GM12878 (cell line): ENCODE results near the gene NTF3. TPM values are rescaled to one million over a fixed set of nuclear protein-coding genes. Genes with fewer than 3 reads are reported as not detected.

Experiments used
- ATAC-seq: fragments of 200-7000 bp; cut with Tn5 transposase; 3 replicates; pipeline ENCODE4 v1.9.1; 2020; ENCODE audit warnings: mild to moderate bottlenecking, moderate library complexity
- BruUV-seq: library from RNA; stranded (reverse); fragments of 400-500 nt; replicated peaks from 2 replicates; lab custom pipeline; 2021; lab: Mats Ljungman, UMichigan
- CTCF ChIA-PET: fragments of 300-600 bp; sonication (Branson Sonifier 250); formaldehyde crosslinking; extraction: SDS; loops from one replicate; lab custom pipeline; 2021; ENCODE audit warnings: inconsistent platforms; lab: Yijun Ruan, JAX
- POLR2A ChIA-PET: fragments of 350-600 bp; formaldehyde crosslinking; extraction: SDS; loops from one replicate; lab custom pipeline; 2021; ENCODE audit warnings: inconsistent platforms; lab: Charles Lee
- RAD21 ChIA-PET: fragments of 300-600 bp; sonication (Branson Sonifier 250); formaldehyde crosslinking; loops from one replicate; lab custom pipeline; 2023; ENCODE audit warnings: antibody characterized with exemption; ENCODE audit not compliant: unreplicated experiment; lab: Charles Lee
- SMC1A ChIA-PET: fragments of 300-600 bp; sonication (Branson Sonifier 250); formaldehyde crosslinking; loops from one replicate; lab custom pipeline; 2023; ENCODE audit not compliant: unreplicated experiment, uncharacterized antibody; lab: Charles Lee
- DNase-seq: peaks from one replicate; pipeline ENCODE4 v3.0.0-alpha.2; 2011; ENCODE audit warnings: low read depth, low spot score
- FAIRE-seq: peaks from 3 replicates; lab custom pipeline; 2011; peaks lifted over from hg19 to GRCh38; lab: Jason Lieb, UNC
- H2AFZ ChIP-seq: 2 replicates; pipeline ENCODE4 v1.6.0; 2011; ENCODE audit warnings: low read depth, low read length, control low read depth; ENCODE audit not compliant: control insufficient read depth
- H3K27ac ChIP-seq: 2 replicates; pipeline ENCODE4 v1.5.1; 2011; ENCODE audit warnings: control low read depth; ENCODE audit not compliant: control insufficient read depth, insufficient read depth
- H3K27me3 ChIP-seq, 2 experiments: replicated peaks in 1 of 2; 2 replicates each; pipeline versions ENCODE4 v1.6.0 to v1.6.1; 2011; ENCODE audit warnings: low read length in 1 of 2; ENCODE audit not compliant: control insufficient read depth in 2 of 2, insufficient read depth in 2 of 2
- H3K36me3 ChIP-seq, 2 experiments: 2 replicates each; pipeline ENCODE4 v1.5.1; 2011; ENCODE audit warnings: low read length in 1 of 2; ENCODE audit not compliant: control insufficient read depth in 2 of 2, insufficient read depth in 2 of 2
- H3K4me1 ChIP-seq: 2 replicates; pipeline ENCODE4 v1.6.1; 2011; ENCODE audit warnings: mild to moderate bottlenecking, low read length, moderate library complexity, mixed read lengths; ENCODE audit not compliant: control insufficient read depth, insufficient read depth
- H3K4me2 ChIP-seq: 2 replicates; pipeline ENCODE4 v1.6.0; 2011; ENCODE audit warnings: control low read depth; ENCODE audit not compliant: control insufficient read depth, insufficient read depth
- H3K4me3 ChIP-seq: fragments of 200-600 bp; sonication (generic); 2 replicates; pipeline ENCODE4 v1.5.1; 2016
- H3K79me2 ChIP-seq: 2 replicates; pipeline ENCODE4 v1.6.0; 2011; ENCODE audit warnings: low read length; ENCODE audit not compliant: control insufficient read depth, insufficient read depth
- H3K9ac ChIP-seq: 2 replicates; pipeline ENCODE4 v1.8.0; 2011; ENCODE audit warnings: low read length, control low read depth, mixed read lengths; ENCODE audit not compliant: control insufficient read depth, insufficient read depth
- H3K9me3 ChIP-seq: replicated peaks from 3 replicates; pipeline ENCODE4 v1.5.1; 2011; ENCODE audit warnings: mild to moderate bottlenecking, low read length; ENCODE audit not compliant: control insufficient read depth, insufficient read depth
- H4K20me1 ChIP-seq: 2 replicates; pipeline ENCODE4 v1.6.0; 2011; ENCODE audit not compliant: control insufficient read depth, insufficient read depth
- BACH1 ChIP-seq: fragments of 450-650 bp; IDR thresholded peaks from 2 replicates; pipeline ENCODE4 v1.6.1; 2017; ENCODE audit warnings: mild to moderate bottlenecking, borderline replicate concordance
- HSF1 ChIP-seq: fragments of 150-350 bp; IDR thresholded peaks from 2 replicates; pipeline ENCODE4 v1.6.1; 2014; ENCODE audit warnings: mild to moderate bottlenecking, low read depth, low read length
- JUND ChIP-seq: IDR thresholded peaks from 2 replicates; pipeline ENCODE4 v1.6.1; 2012; ENCODE audit warnings: low read depth, mild to moderate bottlenecking, low read length, improper control_type of control experiment, moderate library complexity
- MAX ChIP-seq: IDR thresholded peaks from 2 replicates; pipeline ENCODE4 v1.6.1; 2012; ENCODE audit warnings: low read depth, low read length, improper control_type of control experiment
- MXI1 ChIP-seq: fragments of 150-350 bp; IDR thresholded peaks from 2 replicates; pipeline ENCODE4 v1.6.1; 2011; ENCODE audit warnings: low read depth, mild to moderate bottlenecking, inconsistent platforms, low read length, improper control_type of control experiment
- POLR2AphosphoS2 ChIP-seq: IDR thresholded peaks from 2 replicates; pipeline ENCODE4 v1.6.1; 2011; ENCODE audit warnings: low read depth, mild to moderate bottlenecking, low read length, improper control_type of control experiment, moderate library complexity
- SMC3 ChIP-seq: IDR thresholded peaks from 2 replicates; pipeline ENCODE4 v1.6.1; 2011; ENCODE audit warnings: low read length, improper control_type of control experiment, borderline replicate concordance
- SRF ChIP-seq, 2 experiments: IDR thresholded peaks; 2 replicates each; pipeline ENCODE4 v1.6.1; 2011; ENCODE audit warnings: low read depth in 2 of 2, low read length in 2 of 2, mild to moderate bottlenecking in 1 of 2, moderate library complexity in 1 of 2
- TCF3 ChIP-seq: IDR thresholded peaks from 2 replicates; pipeline ENCODE4 v1.6.1; 2012; ENCODE audit warnings: low read depth, mild to moderate bottlenecking, low read length, borderline replicate concordance; ENCODE audit not compliant: insufficient read depth
- USF1 ChIP-seq: IDR thresholded peaks from 2 replicates; pipeline ENCODE4 v1.6.1; 2011; ENCODE audit warnings: borderline replicate concordance, low read depth, mild to moderate bottlenecking, moderate library complexity, mixed read lengths, low read length; ENCODE audit not compliant: insufficient read depth; ENCODE audit errors: extremely low read length
- ZBTB4 ChIP-seq: fragments of 450-650 bp; formaldehyde crosslinking; IDR thresholded peaks from 2 replicates; pipeline ENCODE4 v1.4.0; 2022; ENCODE audit warnings: mild to moderate bottlenecking, moderate library complexity
- ZNF207 ChIP-seq: fragments of 450-650 bp; IDR thresholded peaks from 2 replicates; pipeline ENCODE4 v1.6.1; 2014; ENCODE audit warnings: antibody characterized with exemption, mild to moderate bottlenecking, borderline replicate concordance
- ZNF274 ChIP-seq: IDR thresholded peaks from one replicate; pipeline ENCODE4 v1.8.0; 2011; ENCODE audit not compliant: insufficient read length, insufficient read depth
- WGBS: methylation state at CpG from one replicate; pipeline ENCODE4 v1.1.6; 2016; ENCODE audit warnings: low lambda C conversion rate; ENCODE audit not compliant: insufficient replicate concordance, insufficient coverage; ENCODE audit errors: missing lambda C conversion rate; 5-methylcytosine and 5-hydroxymethylcytosine counted together
- in situ Hi-C: fragments of 300-500 bp; cut with MboI; formaldehyde crosslinking; loops from 9 replicates; pipeline ENCODE4 v1.14.3; 2018; ENCODE audit warnings: mixed read lengths
- intact Hi-C: fragments of 100-400 bp; cut with micrococcal nuclease; formaldehyde crosslinking; loops from one replicate; pipeline ENCODE4 v1.14.2; 2022; ENCODE audit not compliant: unreplicated experiment
- polyA plus RNA-seq, 11 experiments: library from polyadenylated mRNA; depleted of rRNA in 4 of 11; unstranded in 6 of 11; stranded (reverse) in 5 of 11; fragments of >200 nt; fragmentation: Nextera tagmentation in 4 of 11; fragmentation: Illumina TruSeq in 1 of 11; extraction: Ambion mirVana in 4 of 11; extraction: Trizol in 1 of 11; gene quantifications; 1 replicate in 1 of 11; 2 replicates in 10 of 11; pipeline versions ENCODE4 v1.2.1 to v1.2.3, GENCODE V29; 2011 to 2016; ENCODE audit warnings: inconsistent platforms in 2 of 11, missing spikeins in 2 of 11, low read depth in 1 of 11
- total RNA-seq, 4 experiments: library from RNA; depleted of rRNA in 3 of 4; stranded (reverse); fragments of >200 nt in 3 of 4; fragmentation: Illumina TruSeq in 1 of 4; extraction: Trizol in 1 of 4; gene quantifications; 2 replicates each; pipeline versions ENCODE4 v1.2.1 to v1.2.3, GENCODE V29; 2013 to 2021

Gene NTF3
- total and polyA plus RNA-seq, 10 of the 15 experiments (the other 5 are each of a cell fraction or from before 2014, with no cell fraction given) = 0.07 TPM; not detected in 9

GRCh38 chr12:5507944-5508343 lies 76.0 kb downstream of the NTF3 start (continued):
- no peak for TF ChIP-seq ZNF274

- no peak overlapping the region for H3K9ac ChIP-seq
- H3K27ac ChIP-seq = no peak overlapping the region
- no peaks in the 10 kb centered on the region for H3K79me2 ChIP-seq
- no peaks in the 10 kb centered on the region for H3K36me3 ChIP-seq
- no peaks in the 10 kb centered on the region for H3K9me3 ChIP-seq
- H2AFZ ChIP-seq = no peak overlapping the region
- no peaks in the 10 kb centered on the region for H4K20me1 ChIP-seq
- no peaks in the 10 kb centered on the region for H3K4me1 ChIP-seq
- ATAC-seq (no peak), FAIRE-seq (no peak), DNase-seq (no peak)
- H3K4me3 ChIP-seq = no peak overlapping the region
- ChIA-PET CTCF (interaction anchor here (1.1 kb wide), 1 partner anchor 337 kb away, joined by 4 read pairs; no protein-coding TSS in a partner anchor), SMC1A (no interaction called here), RAD21 (no interaction called here), POLR2A (no interaction called here)
- H3K27me3 ChIP-seq = no peaks in the 10 kb centered on the region; a peak in 2 of 4 replicates
- intact Hi-C loops (no loop called here), in situ Hi-C loops (no loop called here)
- WGBS = 56% methylated on average over 4 of the region's 4 CpGs
- no peak overlapping the region for H3K4me2 ChIP-seq
- BruUV-seq = no TSS peak
- TF ChIP-seq SRF (IDR thresholded peaks at IDR 0.05; ENCODE audit: low read depth in 2 of 2, low read length in 2 of 2) = no peak
- TF ChIP-seq TCF3 = no peak
- no peak for TF ChIP-seq MXI1
- no peak for TF ChIP-seq BACH1
- no peak for TF ChIP-seq HSF1
- TF ChIP-seq ZBTB4 (CRISPR knock-in tag) = no peak
- no peak for TF ChIP-seq POLR2AphosphoS2
- TF ChIP-seq MAX = no peak
- TF ChIP-seq ZNF207 = no peak
- no peak for TF ChIP-seq SMC3
- no peak for TF ChIP-seq JUND
- TF ChIP-seq USF1 = no peak
These were observed 77.2 kb downstream of the NTF3 start for GRCh38 chr12:5509102-5509501.
